NCI-H146 treated with DMSO at 0.1 percent for 48 hours (cell line): ENCODE measurements around the gene DESI1.
A peak's percentile ranks its signal among the peaks of the same experiment; 100 is the strongest.
"Not testable (repeated sequence)": the region's sequence is repeated elsewhere in the genome, so short reads cannot be mapped to it uniquely, and the experiment has no call there.

Source experiments
- DNase-seq: peaks from one replicate; lab custom pipeline; 2025; ENCODE audit not compliant: unreplicated experiment; lab: John Stamatoyannopoulos, UW

Gene DESI1

GRCh38 chr22:41589391-41590241, 31.2 kb downstream of the DESI1 start, which contains the start of gene PMM1:
Gene PMM1, minus strand, starts transcription at chr22:41589840. Its CDS starts 35 bp downstream, at chr22:41589805.
- DNase-seq, result peak; percentile 94

- no peak for DNase-seq
Observed at GRCh38 chr22:41587347-41587723, 33.5 kb downstream of the DESI1 start.

GRCh38 chr22:41585898-41586297, 34.9 kb downstream of the DESI1 start:
- DNase-seq, result no peak

GRCh38 chr22:41584881-41585280, 36.0 kb downstream of the DESI1 start:
- no peak for DNase-seq

GRCh38 chr22:41582694-41583093, 38.1 kb downstream of the DESI1 start:
- DNase-seq, result no peak

- no peak for DNase-seq
Observed at GRCh38 chr22:41579997-41580355, 40.9 kb downstream of the DESI1 start.

- DNase-seq, result no peak
Observed at GRCh38 chr22:41579297-41579996, 41.4 kb downstream of the DESI1 start.

- DNase-seq, result no peak
Observed at GRCh38 chr22:41578818-41579217, 42.0 kb downstream of the DESI1 start.

GRCh38 chr22:41578114-41578513, 42.7 kb downstream of the DESI1 start:
- DNase-seq, result no peak

- DNase-seq, result no peak
Observed at GRCh38 chr22:41576877-41577276, 44.0 kb downstream of the DESI1 start.

- DNase-seq, result no peak
Observed at GRCh38 chr22:41575533-41575932, 45.3 kb downstream of the DESI1 start.

GRCh38 chr22:41574847-41575381, 45.9 kb downstream of the DESI1 start:
- no peak for DNase-seq

GRCh38 chr22:41573677-41574076, 47.2 kb downstream of the DESI1 start:
- DNase-seq, result no peak

GRCh38 chr22:41572305-41572704, 48.5 kb downstream of the DESI1 start:
- not testable (repeated sequence) for DNase-seq

- DNase-seq, result no peak
Observed at GRCh38 chr22:41571786-41572185, 49.1 kb downstream of the DESI1 start.

GRCh38 chr22:41570221-41570620, 50.6 kb downstream of the DESI1 start:
- DNase-seq, result no peak

GRCh38 chr22:41568811-41569210, 52.0 kb downstream of the DESI1 start:
- DNase-seq, result no peak

GRCh38 chr22:41567512-41567768, 53.4 kb downstream of the DESI1 start:
- DNase-seq, result no peak

GRCh38 chr22:41565403-41566054, 55.3 kb downstream of the DESI1 start:
- DNase-seq, result no peak

GRCh38 chr22:41564563-41564962, 56.3 kb downstream of the DESI1 start:
- DNase-seq, result no peak

- no peak for DNase-seq
Observed at GRCh38 chr22:41563051-41563711, 57.7 kb downstream of the DESI1 start.
